ENCODE measurements around the gene CDC25A. TPM values are rescaled to one million over a fixed set of nuclear protein-coding genes. Genes with fewer than 3 reads are reported as not detected.

CDC25A gene
- total and polyA plus RNA-seq, 2 experiments from 2014 or later, result 17.7 to 126 TPM

DNA sequence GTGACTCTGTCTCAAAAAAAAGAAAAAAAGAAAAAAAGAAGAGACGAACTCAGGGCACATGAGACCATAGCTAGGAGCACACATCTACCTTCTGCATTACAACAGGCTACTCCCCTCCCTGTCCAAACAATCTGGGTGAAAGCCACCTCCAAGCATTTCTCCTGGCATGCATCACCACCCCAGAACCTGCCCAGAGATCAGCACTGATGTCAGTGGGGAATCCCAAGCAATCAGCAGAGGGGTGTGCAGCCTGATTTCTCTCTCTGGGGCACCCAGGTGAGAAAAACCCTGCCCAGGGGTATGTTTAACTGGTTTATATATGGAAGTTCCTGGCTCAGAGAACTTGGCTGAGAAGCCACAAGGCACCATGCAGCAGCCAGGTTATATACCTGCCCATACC lies 59.4 kb downstream of the CDC25A start:
- Mint-ChIP-seq H3K4me1 (peaks cover 7% of the 10 kb centered on the region; the same call in 2 of the 3 replicates), H3K27ac (no peak overlapping the region), H3K36me3 (ENCODE audit: low read depth) (no peaks in the 10 kb centered on the region), H3K9me3 (no peaks in the 10 kb centered on the region), H3K4me3 (no peak overlapping the region), H3K27me3 (ENCODE audit: insufficient read depth, low read depth, poor library complexity) (peaks cover 11% of the 10 kb centered on the region)
- Histone ChIP-seq H3K36me3 (ENCODE audit: insufficient read depth) (no peaks in the 10 kb centered on the region), H3K27me3 (ENCODE audit: insufficient read depth) (no peaks in the 10 kb centered on the region), H2AFZ (no peak overlapping the region), H3K9me2 (ENCODE audit: insufficient read depth) (no peaks in the 10 kb centered on the region), H3K4me1 (ENCODE audit: insufficient read depth) (no peaks in the 10 kb centered on the region), H4K20me1 (replicated peaks; ENCODE audit: insufficient read depth) (no peaks in the 10 kb centered on the region), H3K27ac (ENCODE audit: low read depth) (no peak overlapping the region), H3K4me2 (no peak overlapping the region), H3K79me2 (replicated peaks; ENCODE audit: insufficient read depth) (no peaks in the 10 kb centered on the region), H3F3A (replicated peaks; ENCODE audit: low read depth) (no peaks in the 10 kb centered on the region), H3K4me3 (no peak overlapping the region)
- TF ChIP-seq EZH2 (IDR thresholded peaks at IDR 0.05; ENCODE audit: low read depth, unreplicated experiment), result no peak
- no peak for TF ChIP-seq EZH2phosphoT487 (IDR thresholded peaks at IDR 0.05; ENCODE audit: unreplicated experiment)
- no peak for TF ChIP-seq JUNB (IDR thresholded peaks at IDR 0.05; ENCODE audit: unreplicated experiment)
- ATAC-seq (no peak), DNase-seq (ENCODE audit: low spot score) (no peak)

DNA sequence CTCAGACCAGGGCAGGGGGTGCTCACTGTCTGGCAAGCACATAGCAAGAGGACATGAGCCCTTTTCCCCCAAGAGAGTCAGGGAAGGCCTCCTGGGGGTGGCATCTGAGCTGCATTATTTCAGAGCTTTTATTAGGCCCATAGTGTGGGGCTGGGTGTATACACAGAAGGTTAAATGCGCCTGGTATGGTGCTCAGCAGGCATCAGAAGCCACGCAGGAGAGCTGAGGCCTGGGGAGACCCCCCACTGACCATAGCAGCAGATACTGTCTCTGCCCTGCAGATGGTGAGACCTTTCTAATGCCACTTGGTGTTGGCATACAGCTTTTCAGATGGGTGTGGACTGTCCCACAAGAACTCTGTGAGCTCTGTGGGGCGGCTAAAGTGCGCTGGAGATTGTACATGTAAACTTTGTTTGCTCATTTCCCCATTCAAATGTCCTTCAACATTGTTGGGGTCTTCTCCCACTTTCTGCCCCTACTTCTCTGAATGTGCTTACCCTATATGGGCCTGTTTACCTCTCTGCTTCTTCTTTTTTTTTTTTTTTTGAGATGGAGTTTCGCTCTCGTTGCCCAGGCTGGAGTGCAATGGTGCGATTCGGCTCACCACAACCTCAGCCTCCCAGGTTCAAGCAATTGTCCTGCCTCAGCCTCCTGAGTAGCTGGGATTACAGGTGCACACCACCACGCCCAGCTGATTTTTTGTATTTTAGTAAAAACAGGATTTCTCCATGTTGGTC lies 62.2 kb downstream of the CDC25A start:
- Mint-ChIP-seq H3K4me1 (peaks cover 7% of the 10 kb centered on the region), H3K27ac (no peak overlapping the region), H3K27me3 (ENCODE audit: insufficient read depth, low read depth, poor library complexity) (peaks cover 7% of the 10 kb centered on the region), H3K9me3 (no peaks in the 10 kb centered on the region), H3K36me3 (ENCODE audit: low read depth) (no peaks in the 10 kb centered on the region), H3K4me3 (no peak overlapping the region)
- no peak overlapping the region for H3K4me2 ChIP-seq
- no peaks in the 10 kb centered on the region for H3K36me3 ChIP-seq (ENCODE audit: insufficient read depth)
- no peak for TF ChIP-seq STAT1 (IDR thresholded peaks at IDR 0.05; ENCODE audit: unreplicated experiment)
- TF ChIP-seq, protein P1, sequence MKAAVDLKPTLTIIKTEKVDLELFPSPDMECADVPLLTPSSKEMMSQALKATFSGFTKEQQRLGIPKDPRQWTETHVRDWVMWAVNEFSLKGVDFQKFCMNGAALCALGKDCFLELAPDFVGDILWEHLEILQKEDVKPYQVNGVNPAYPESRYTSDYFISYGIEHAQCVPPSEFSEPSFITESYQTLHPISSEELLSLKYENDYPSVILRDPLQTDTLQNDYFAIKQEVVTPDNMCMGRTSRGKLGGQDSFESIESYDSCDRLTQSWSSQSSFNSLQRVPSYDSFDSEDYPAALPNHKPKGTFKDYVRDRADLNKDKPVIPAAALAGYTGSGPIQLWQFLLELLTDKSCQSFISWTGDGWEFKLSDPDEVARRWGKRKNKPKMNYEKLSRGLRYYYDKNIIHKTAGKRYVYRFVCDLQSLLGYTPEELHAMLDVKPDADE (IDR thresholded peaks at IDR 0.05), result no peak
- H3K4me3 ChIP-seq, result no peak overlapping the region
- H3K9me2 ChIP-seq (ENCODE audit: insufficient read depth), result no peaks in the 10 kb centered on the region
- peaks cover under 1% of the 10 kb centered on the region; the same call in 1 of the 2 replicates for H3F3A ChIP-seq (replicated peaks; ENCODE audit: low read depth)
- DNase-seq (ENCODE audit: low spot score) (no peak), ATAC-seq (peak; percentile 21; the same call in 2 of the 3 replicates)
- no peak overlapping the region for H2AFZ ChIP-seq
- H3K4me1 ChIP-seq (ENCODE audit: insufficient read depth), result no peaks in the 10 kb centered on the region
- no peak overlapping the region for H3K27ac ChIP-seq (ENCODE audit: low read depth)
- no peaks in the 10 kb centered on the region for H4K20me1 ChIP-seq (replicated peaks; ENCODE audit: insufficient read depth)
- H3K79me2 ChIP-seq (replicated peaks; ENCODE audit: insufficient read depth), result no peaks in the 10 kb centered on the region
- H3K27me3 ChIP-seq (ENCODE audit: insufficient read depth), result no peaks in the 10 kb centered on the region

DNA sequence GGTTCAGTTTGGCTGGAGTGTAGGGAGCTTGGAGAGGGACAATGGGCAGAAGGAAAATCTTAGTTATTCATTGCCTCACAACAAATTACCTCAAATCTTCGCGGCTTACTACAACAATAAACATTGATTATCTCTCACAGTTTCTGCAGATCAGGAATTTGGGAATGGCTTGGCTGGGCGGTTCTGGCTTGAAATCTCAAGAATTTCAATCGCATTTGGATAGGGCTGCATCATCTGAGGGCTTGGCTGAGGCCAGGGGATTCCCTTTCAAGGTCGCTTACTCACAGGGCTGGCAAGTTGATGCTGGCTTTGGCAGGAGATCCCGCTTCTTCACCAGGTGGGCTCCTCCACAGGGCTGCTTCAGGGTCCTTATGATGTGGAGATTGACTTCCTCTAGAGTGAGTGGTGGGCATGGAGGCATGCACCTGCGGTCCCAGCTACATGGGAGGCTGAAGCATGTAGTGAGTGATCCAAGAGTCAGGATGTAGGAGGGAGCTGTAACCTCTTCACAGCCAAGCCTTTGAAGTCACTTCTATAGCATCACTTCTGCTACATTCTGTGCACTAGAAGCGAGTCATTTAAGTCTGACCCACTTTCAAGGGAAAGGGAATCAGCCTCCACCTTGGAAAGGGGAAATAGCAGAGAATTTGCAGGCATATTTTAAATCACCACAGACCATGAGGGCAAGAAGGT lies 63.1 kb downstream of the CDC25A start:
- H3K27ac ChIP-seq (ENCODE audit: low read depth), result no peak overlapping the region
- Mint-ChIP-seq H3K4me3 (no peak overlapping the region), H3K4me1 (peaks cover 7% of the 10 kb centered on the region), H3K9me3 (no peaks in the 10 kb centered on the region), H3K27ac (no peak overlapping the region), H3K36me3 (ENCODE audit: low read depth) (no peaks in the 10 kb centered on the region), H3K27me3 (ENCODE audit: insufficient read depth, low read depth, poor library complexity) (peaks cover 2% of the 10 kb centered on the region)
- no peaks in the 10 kb centered on the region for H3K27me3 ChIP-seq (ENCODE audit: insufficient read depth)
- H3K79me2 ChIP-seq (replicated peaks; ENCODE audit: insufficient read depth), result no peaks in the 10 kb centered on the region
- DNase-seq (ENCODE audit: low spot score), result peak; percentile 60
- H3K4me1 ChIP-seq (ENCODE audit: insufficient read depth), result no peaks in the 10 kb centered on the region
- no peak overlapping the region for H3K4me3 ChIP-seq
- no peak overlapping the region for H3K4me2 ChIP-seq
- no peaks in the 10 kb centered on the region for H3K9me2 ChIP-seq (ENCODE audit: insufficient read depth)
- H2AFZ ChIP-seq, result no peak overlapping the region
- no peaks in the 10 kb centered on the region for H3K36me3 ChIP-seq (ENCODE audit: insufficient read depth)
- ATAC-seq, result peak; percentile 58
- H3F3A ChIP-seq (replicated peaks; ENCODE audit: low read depth), result peaks cover 5% of the 10 kb centered on the region; the same call in 1 of the 2 replicates
- H4K20me1 ChIP-seq (replicated peaks; ENCODE audit: insufficient read depth), result no peaks in the 10 kb centered on the region
- TF ChIP-seq, protein P2, sequence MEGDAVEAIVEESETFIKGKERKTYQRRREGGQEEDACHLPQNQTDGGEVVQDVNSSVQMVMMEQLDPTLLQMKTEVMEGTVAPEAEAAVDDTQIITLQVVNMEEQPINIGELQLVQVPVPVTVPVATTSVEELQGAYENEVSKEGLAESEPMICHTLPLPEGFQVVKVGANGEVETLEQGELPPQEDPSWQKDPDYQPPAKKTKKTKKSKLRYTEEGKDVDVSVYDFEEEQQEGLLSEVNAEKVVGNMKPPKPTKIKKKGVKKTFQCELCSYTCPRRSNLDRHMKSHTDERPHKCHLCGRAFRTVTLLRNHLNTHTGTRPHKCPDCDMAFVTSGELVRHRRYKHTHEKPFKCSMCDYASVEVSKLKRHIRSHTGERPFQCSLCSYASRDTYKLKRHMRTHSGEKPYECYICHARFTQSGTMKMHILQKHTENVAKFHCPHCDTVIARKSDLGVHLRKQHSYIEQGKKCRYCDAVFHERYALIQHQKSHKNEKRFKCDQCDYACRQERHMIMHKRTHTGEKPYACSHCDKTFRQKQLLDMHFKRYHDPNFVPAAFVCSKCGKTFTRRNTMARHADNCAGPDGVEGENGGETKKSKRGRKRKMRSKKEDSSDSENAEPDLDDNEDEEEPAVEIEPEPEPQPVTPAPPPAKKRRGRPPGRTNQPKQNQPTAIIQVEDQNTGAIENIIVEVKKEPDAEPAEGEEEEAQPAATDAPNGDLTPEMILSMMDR (conservative IDR thresholded peaks at IDR 0.05; ENCODE audit: low read depth in 2 of 2), result no peak
- TF ChIP-seq EZH2 (IDR thresholded peaks at IDR 0.05; ENCODE audit: low read depth, unreplicated experiment), result no peak
- TF ChIP-seq, protein P3, sequence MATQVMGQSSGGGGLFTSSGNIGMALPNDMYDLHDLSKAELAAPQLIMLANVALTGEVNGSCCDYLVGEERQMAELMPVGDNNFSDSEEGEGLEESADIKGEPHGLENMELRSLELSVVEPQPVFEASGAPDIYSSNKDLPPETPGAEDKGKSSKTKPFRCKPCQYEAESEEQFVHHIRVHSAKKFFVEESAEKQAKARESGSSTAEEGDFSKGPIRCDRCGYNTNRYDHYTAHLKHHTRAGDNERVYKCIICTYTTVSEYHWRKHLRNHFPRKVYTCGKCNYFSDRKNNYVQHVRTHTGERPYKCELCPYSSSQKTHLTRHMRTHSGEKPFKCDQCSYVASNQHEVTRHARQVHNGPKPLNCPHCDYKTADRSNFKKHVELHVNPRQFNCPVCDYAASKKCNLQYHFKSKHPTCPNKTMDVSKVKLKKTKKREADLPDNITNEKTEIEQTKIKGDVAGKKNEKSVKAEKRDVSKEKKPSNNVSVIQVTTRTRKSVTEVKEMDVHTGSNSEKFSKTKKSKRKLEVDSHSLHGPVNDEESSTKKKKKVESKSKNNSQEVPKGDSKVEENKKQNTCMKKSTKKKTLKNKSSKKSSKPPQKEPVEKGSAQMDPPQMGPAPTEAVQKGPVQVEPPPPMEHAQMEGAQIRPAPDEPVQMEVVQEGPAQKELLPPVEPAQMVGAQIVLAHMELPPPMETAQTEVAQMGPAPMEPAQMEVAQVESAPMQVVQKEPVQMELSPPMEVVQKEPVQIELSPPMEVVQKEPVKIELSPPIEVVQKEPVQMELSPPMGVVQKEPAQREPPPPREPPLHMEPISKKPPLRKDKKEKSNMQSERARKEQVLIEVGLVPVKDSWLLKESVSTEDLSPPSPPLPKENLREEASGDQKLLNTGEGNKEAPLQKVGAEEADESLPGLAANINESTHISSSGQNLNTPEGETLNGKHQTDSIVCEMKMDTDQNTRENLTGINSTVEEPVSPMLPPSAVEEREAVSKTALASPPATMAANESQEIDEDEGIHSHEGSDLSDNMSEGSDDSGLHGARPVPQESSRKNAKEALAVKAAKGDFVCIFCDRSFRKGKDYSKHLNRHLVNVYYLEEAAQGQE (IDR thresholded peaks at IDR 0.05; ENCODE audit: unreplicated experiment), result no peak
- TF ChIP-seq NANOG (IDR thresholded peaks at IDR 0.05; ENCODE audit: borderline replicate concordance), result no peak
- no peak for TF ChIP-seq JUNB (IDR thresholded peaks at IDR 0.05; ENCODE audit: unreplicated experiment)
- no peak for TF ChIP-seq EZH2phosphoT487 (IDR thresholded peaks at IDR 0.05; ENCODE audit: unreplicated experiment)
- no peak for TF ChIP-seq CREB1 (CRISPR knock-in tag; IDR thresholded peaks at IDR 0.05; ENCODE audit: low read depth)
- TF ChIP-seq STAT1 (IDR thresholded peaks at IDR 0.05; ENCODE audit: unreplicated experiment), result no peak
- TF ChIP-seq ZNF114 (CRISPR knock-in tag; IDR thresholded peaks at IDR 0.05), result no peak
- TF ChIP-seq POLR2AphosphoS5 (IDR thresholded peaks at IDR 0.05; ENCODE audit: low read depth), result no peak
- no peak for TF ChIP-seq ZNF331 (CRISPR knock-in tag; IDR thresholded peaks at IDR 0.05; ENCODE audit: low read depth)

All from GM23338 (cell line).